ENCODE results near the gene CDC14A. TPM values are rescaled to one million over a fixed set of nuclear protein-coding genes. Genes with fewer than 3 reads are reported as not detected.

CDC14A gene
- total and polyA plus RNA-seq, 2 donors (not counting 1 experiment from before 2014, with no cell fraction given) = 1.4 to 3.5 TPM

GRCh38 chr1:100543640-100544039 lies 191.3 kb downstream of the CDC14A start:
- Histone ChIP-seq H3K27me3 (ENCODE audit: control insufficient read depth, insufficient read depth, low read length) (peaks cover 17% of the 10 kb centered on the region), H3K79me2 (ENCODE audit: control insufficient read depth, insufficient read depth, low read length) (no peaks in the 10 kb centered on the region), H2AFZ (ENCODE audit: low read length) (no peak overlapping the region), H3K9me3 (ENCODE audit: control insufficient read depth, insufficient read depth, low read depth, low read length) (no peaks in the 10 kb centered on the region), H3K9ac (ENCODE audit: insufficient read depth, low read length) (no peak overlapping the region), H3K36me3 (ENCODE audit: control insufficient read depth, insufficient read depth, low read length) (no peaks in the 10 kb centered on the region), H3K4me1 (ENCODE audit: control insufficient read depth, extremely low read depth, insufficient read depth, low read length) (peaks cover 4% of the 10 kb centered on the region), H4K20me1 (ENCODE audit: control insufficient read depth, extremely low read depth, insufficient read depth, low read length) (no peaks in the 10 kb centered on the region), H3K4me2 (ENCODE audit: extremely low read depth, insufficient read depth, low read length) (no peak overlapping the region), H3K27ac (ENCODE audit: insufficient read depth, low read length) (no peak overlapping the region), H3K4me3 (replicated peaks in 1 of 4; ENCODE audit: control extremely low read depth in 1 of 4, insufficient read depth in 1 of 4, low read depth in 3 of 4, low read length in 4 of 4) (no peak overlapping the region)
- TF ChIP-seq CTCF (conservative IDR thresholded peaks at IDR 0.05 in 1 of 2, IDR thresholded peaks at IDR 0.05 in 1 of 2; ENCODE audit: low read depth in 1 of 2, low read length in 2 of 2) (peak in 1 of 2 donors; percentile 22), EZH2 (IDR thresholded peaks at IDR 0.05; ENCODE audit: low read length, missing control alignments) (no peak)
- DNase-seq (ENCODE audit: low read depth in 2 of 2) = no peak

GRCh38 chr1:100544791-100545190 lies 192.5 kb downstream of the CDC14A start:
- H3K4me2 ChIP-seq (ENCODE audit: extremely low read depth, insufficient read depth, low read length) = no peak overlapping the region
- H4K20me1 ChIP-seq (ENCODE audit: control insufficient read depth, extremely low read depth, insufficient read depth, low read length) = no peaks in the 10 kb centered on the region
- no peaks in the 10 kb centered on the region for H3K9me3 ChIP-seq (ENCODE audit: control insufficient read depth, insufficient read depth, low read depth, low read length)
- H3K4me1 ChIP-seq (ENCODE audit: control insufficient read depth, extremely low read depth, insufficient read depth, low read length) = peaks cover 2% of the 10 kb centered on the region
- no peaks in the 10 kb centered on the region for H3K36me3 ChIP-seq (ENCODE audit: control insufficient read depth, insufficient read depth, low read length)
- H3K79me2 ChIP-seq (ENCODE audit: control insufficient read depth, insufficient read depth, low read length) = no peaks in the 10 kb centered on the region
- DNase-seq (ENCODE audit: low read depth in 2 of 2) = no peak
- TF ChIP-seq CTCF (conservative IDR thresholded peaks at IDR 0.05 in 1 of 2, IDR thresholded peaks at IDR 0.05 in 1 of 2; ENCODE audit: low read depth in 1 of 2, low read length in 2 of 2) (no peak), EZH2 (IDR thresholded peaks at IDR 0.05; ENCODE audit: low read length, missing control alignments) (no peak)
- H3K27me3 ChIP-seq (ENCODE audit: control insufficient read depth, insufficient read depth, low read length) = peaks cover 8% of the 10 kb centered on the region
- H3K4me3 ChIP-seq (replicated peaks in 1 of 4; ENCODE audit: control extremely low read depth in 1 of 4, insufficient read depth in 1 of 4, low read depth in 3 of 4, low read length in 4 of 4) = no peak overlapping the region
- H3K27ac ChIP-seq (ENCODE audit: insufficient read depth, low read length) = no peak overlapping the region
- no peak overlapping the region for H3K9ac ChIP-seq (ENCODE audit: insufficient read depth, low read length)
- H2AFZ ChIP-seq (ENCODE audit: low read length) = no peak overlapping the region

GRCh38 chr1:100545855-100546254 lies 193.5 kb downstream of the CDC14A start:
- no peak for DNase-seq (ENCODE audit: low read depth in 2 of 2)
- Histone ChIP-seq H3K36me3 (ENCODE audit: control insufficient read depth, insufficient read depth, low read length) (no peaks in the 10 kb centered on the region), H3K9ac (ENCODE audit: insufficient read depth, low read length) (no peak overlapping the region), H3K27ac (ENCODE audit: insufficient read depth, low read length) (no peak overlapping the region), H3K4me2 (ENCODE audit: extremely low read depth, insufficient read depth, low read length) (no peak overlapping the region), H3K79me2 (ENCODE audit: control insufficient read depth, insufficient read depth, low read length) (no peaks in the 10 kb centered on the region), H3K27me3 (ENCODE audit: control insufficient read depth, insufficient read depth, low read length) (peaks cover 4% of the 10 kb centered on the region), H3K4me3 (replicated peaks in 1 of 4; ENCODE audit: control extremely low read depth in 1 of 4, insufficient read depth in 1 of 4, low read depth in 3 of 4, low read length in 4 of 4) (no peak overlapping the region), H3K4me1 (ENCODE audit: control insufficient read depth, extremely low read depth, insufficient read depth, low read length) (no peaks in the 10 kb centered on the region), H2AFZ (ENCODE audit: low read length) (no peak overlapping the region), H4K20me1 (ENCODE audit: control insufficient read depth, extremely low read depth, insufficient read depth, low read length) (no peaks in the 10 kb centered on the region), H3K9me3 (ENCODE audit: control insufficient read depth, insufficient read depth, low read depth, low read length) (no peaks in the 10 kb centered on the region)
- TF ChIP-seq CTCF (conservative IDR thresholded peaks at IDR 0.05 in 1 of 2, IDR thresholded peaks at IDR 0.05 in 1 of 2; ENCODE audit: low read depth in 1 of 2, low read length in 2 of 2) (no peak), EZH2 (IDR thresholded peaks at IDR 0.05; ENCODE audit: low read length, missing control alignments) (no peak)

Measured in fibroblast of lung (primary cell).